SK-N-SH treated with all-trans-retinoic acid at 6 μM for 48 hours (cell line): ENCODE results near the gene SCAF11.

Source experiments
- ATAC-seq: fragments of 200-7000 bp; cut with Tn5 transposase; 3 replicates; pipeline ENCODE4 v1.9.1; 2020; ENCODE audit warnings: mild to moderate bottlenecking, moderate library complexity
- ARNTL ChIP-seq: fragments of 450-650 bp; formaldehyde crosslinking; IDR thresholded peaks from 2 replicates; pipeline ENCODE4 v1.5.0; 2020; ENCODE audit warnings: low read depth, mild to moderate bottlenecking, moderate library complexity, borderline replicate concordance
- BACH2 ChIP-seq: fragments of 250-450 bp; sonication (Bioruptor Pico); IDR thresholded peaks from 2 replicates; pipeline ENCODE4 v1.9.0; 2021; ENCODE audit warnings: mild to moderate bottlenecking, borderline replicate concordance
- CREB5 ChIP-seq: fragments of 250-450 bp; sonication (Bioruptor Pico); IDR thresholded peaks from 2 replicates; pipeline ENCODE4 v1.5.1; 2020; ENCODE audit warnings: low read depth, mild to moderate bottlenecking, moderate library complexity
- CSDC2 ChIP-seq: fragments of 250-450 bp; sonication (Bioruptor Pico); IDR thresholded peaks from 2 replicates; pipeline ENCODE4 v1.5.0; 2020; ENCODE audit warnings: mild to moderate bottlenecking, moderate library complexity
- ESRRG ChIP-seq: fragments of 250-450 bp; sonication (Bioruptor Pico); IDR thresholded peaks from 2 replicates; pipeline ENCODE4 v1.6.1; 2021; ENCODE audit warnings: mild to moderate bottlenecking
- GLIS3 ChIP-seq: fragments of 250-450 bp; sonication (Bioruptor Pico); IDR thresholded peaks from 2 replicates; pipeline ENCODE4 v1.5.0; 2020; ENCODE audit warnings: mild to moderate bottlenecking, moderate library complexity
- ISL1 ChIP-seq: fragments of 250-450 bp; sonication (Bioruptor Pico); IDR thresholded peaks from 2 replicates; pipeline ENCODE4 v2.1.2; 2022; ENCODE audit warnings: mild to moderate bottlenecking, moderate library complexity
- OSR1 ChIP-seq: fragments of 250-450 bp; sonication (Bioruptor Pico); IDR thresholded peaks from 2 replicates; pipeline ENCODE4 v1.8.0; 2022; ENCODE audit warnings: moderate library complexity, mild to moderate bottlenecking, inconsistent platforms
- PPARA ChIP-seq: fragments of 250-450 bp; sonication (Bioruptor Pico); IDR thresholded peaks from 2 replicates; pipeline ENCODE4 v1.5.0; 2020; ENCODE audit warnings: mild to moderate bottlenecking, borderline replicate concordance
- RARB ChIP-seq: fragments of 250-450 bp; sonication (Bioruptor Pico); IDR thresholded peaks from 2 replicates; pipeline ENCODE4 v1.8.0; 2021; ENCODE audit warnings: mild to moderate bottlenecking, moderate library complexity
- SNAI2 ChIP-seq: fragments of 250-450 bp; sonication (Bioruptor Pico); IDR thresholded peaks from 2 replicates; pipeline ENCODE4 v1.5.0; 2020; ENCODE audit warnings: mild to moderate bottlenecking, moderate library complexity
- TCF4 ChIP-seq: fragments of 250-450 bp; sonication (Bioruptor Pico); IDR thresholded peaks from 2 replicates; pipeline ENCODE4 v1.8.0; 2021; ENCODE audit warnings: mild to moderate bottlenecking, moderate library complexity, borderline replicate concordance
- TOX ChIP-seq: fragments of 250-450 bp; sonication (Bioruptor Pico); IDR thresholded peaks from 2 replicates; pipeline ENCODE4 v1.8.0; 2021; ENCODE audit warnings: mild to moderate bottlenecking, moderate library complexity, borderline replicate concordance
- TSHZ2 ChIP-seq: fragments of 250-450 bp; sonication (Bioruptor Pico); IDR thresholded peaks from 2 replicates; pipeline ENCODE4 v1.5.0; 2020; ENCODE audit warnings: mild to moderate bottlenecking, moderate library complexity
- ZC3H10 ChIP-seq: fragments of 250-450 bp; sonication (Bioruptor Pico); IDR thresholded peaks from 2 replicates; pipeline ENCODE4 v1.5.1; 2021; ENCODE audit warnings: mild to moderate bottlenecking, moderate library complexity
- ZFP3 ChIP-seq: fragments of 250-450 bp; sonication (Bioruptor Pico); IDR thresholded peaks from 2 replicates; pipeline ENCODE4 v1.5.0; 2020; ENCODE audit warnings: mild to moderate bottlenecking, moderate library complexity
- ZFP30 ChIP-seq: fragments of 450-650 bp; formaldehyde crosslinking; IDR thresholded peaks from 2 replicates; pipeline ENCODE4 v1.5.0; 2022; ENCODE audit warnings: mild to moderate bottlenecking, moderate library complexity
- ZNF565 ChIP-seq: fragments of 450-650 bp; formaldehyde crosslinking; conservative IDR thresholded peaks from 2 replicates; pipeline ENCODE4 v1.5.0; 2020; ENCODE audit warnings: low read depth, mild to moderate bottlenecking, moderate library complexity
- ZNF70 ChIP-seq: fragments of 450-650 bp; formaldehyde crosslinking; IDR thresholded peaks from 2 replicates; pipeline ENCODE4 v1.5.0; 2020; ENCODE audit warnings: mild to moderate bottlenecking, moderate library complexity
- ZNF8 ChIP-seq: fragments of 450-650 bp; formaldehyde crosslinking; IDR thresholded peaks from 2 replicates; pipeline ENCODE4 v1.5.0; 2020; ENCODE audit warnings: mild to moderate bottlenecking, moderate library complexity
- TF ChIP-seq, protein P1 (sequence below): fragments of 250-450 bp; sonication (Bioruptor Pico); IDR thresholded peaks from 2 replicates; pipeline ENCODE4 v1.8.0; 2020; ENCODE audit warnings: mild to moderate bottlenecking, moderate library complexity, borderline replicate concordance
- TF ChIP-seq, protein P2 (sequence below): fragments of 250-450 bp; sonication (Bioruptor Pico); IDR thresholded peaks from 2 replicates; pipeline ENCODE4 v1.5.1; 2021; ENCODE audit warnings: mild to moderate bottlenecking, moderate library complexity

Gene SCAF11

GRCh38 chr12:45915405-45915804 is 75.0 kb downstream of the SCAF11 start:
- TF ChIP-seq SNAI2 = no peak
- TF ChIP-seq CSDC2 (CRISPR knock-in tag) = no peak
- TF ChIP-seq ARNTL (CRISPR knock-in tag) = no peak
- no peak for TF ChIP-seq GLIS3 (CRISPR knock-in tag)
- no peak for TF ChIP-seq ZFP30 (CRISPR knock-in tag)
- no peak for TF ChIP-seq ISL1 (CRISPR knock-in tag)
- no peak for TF ChIP-seq PPARA (CRISPR knock-in tag)
- no peak for TF ChIP-seq TCF4 (CRISPR knock-in tag)
- TF ChIP-seq, protein P1, sequence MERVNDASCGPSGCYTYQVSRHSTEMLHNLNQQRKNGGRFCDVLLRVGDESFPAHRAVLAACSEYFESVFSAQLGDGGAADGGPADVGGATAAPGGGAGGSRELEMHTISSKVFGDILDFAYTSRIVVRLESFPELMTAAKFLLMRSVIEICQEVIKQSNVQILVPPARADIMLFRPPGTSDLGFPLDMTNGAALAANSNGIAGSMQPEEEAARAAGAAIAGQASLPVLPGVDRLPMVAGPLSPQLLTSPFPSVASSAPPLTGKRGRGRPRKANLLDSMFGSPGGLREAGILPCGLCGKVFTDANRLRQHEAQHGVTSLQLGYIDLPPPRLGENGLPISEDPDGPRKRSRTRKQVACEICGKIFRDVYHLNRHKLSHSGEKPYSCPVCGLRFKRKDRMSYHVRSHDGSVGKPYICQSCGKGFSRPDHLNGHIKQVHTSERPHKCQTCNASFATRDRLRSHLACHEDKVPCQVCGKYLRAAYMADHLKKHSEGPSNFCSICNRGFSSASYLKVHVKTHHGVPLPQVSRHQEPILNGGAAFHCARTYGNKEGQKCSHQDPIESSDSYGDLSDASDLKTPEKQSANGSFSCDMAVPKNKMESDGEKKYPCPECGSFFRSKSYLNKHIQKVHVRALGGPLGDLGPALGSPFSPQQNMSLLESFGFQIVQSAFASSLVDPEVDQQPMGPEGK (CRISPR knock-in tag) = no peak
- TF ChIP-seq ZNF70 (CRISPR knock-in tag) = no peak
- no peak for TF ChIP-seq ZNF8 (CRISPR knock-in tag)
- TF ChIP-seq, protein P2, sequence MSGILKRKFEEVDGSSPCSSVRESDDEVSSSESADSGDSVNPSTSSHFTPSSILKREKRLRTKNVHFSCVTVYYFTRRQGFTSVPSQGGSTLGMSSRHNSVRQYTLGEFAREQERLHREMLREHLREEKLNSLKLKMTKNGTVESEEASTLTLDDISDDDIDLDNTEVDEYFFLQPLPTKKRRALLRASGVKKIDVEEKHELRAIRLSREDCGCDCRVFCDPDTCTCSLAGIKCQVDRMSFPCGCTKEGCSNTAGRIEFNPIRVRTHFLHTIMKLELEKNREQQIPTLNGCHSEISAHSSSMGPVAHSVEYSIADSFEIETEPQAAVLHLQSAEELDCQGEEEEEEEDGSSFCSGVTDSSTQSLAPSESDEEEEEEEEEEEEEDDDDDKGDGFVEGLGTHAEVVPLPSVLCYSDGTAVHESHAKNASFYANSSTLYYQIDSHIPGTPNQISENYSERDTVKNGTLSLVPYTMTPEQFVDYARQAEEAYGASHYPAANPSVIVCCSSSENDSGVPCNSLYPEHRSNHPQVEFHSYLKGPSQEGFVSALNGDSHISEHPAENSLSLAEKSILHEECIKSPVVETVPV (CRISPR knock-in tag) = no peak
- no peak for TF ChIP-seq CREB5
- no peak for TF ChIP-seq ZC3H10
- no peak for TF ChIP-seq TSHZ2 (CRISPR knock-in tag)
- no peak for TF ChIP-seq ESRRG (CRISPR knock-in tag)
- no peak for TF ChIP-seq BACH2
- ATAC-seq = no peak

- TF ChIP-seq PPARA (CRISPR knock-in tag) = no peak
- no peak for TF ChIP-seq TOX (CRISPR knock-in tag)
- no peak for TF ChIP-seq ESRRG (CRISPR knock-in tag)
- no peak for TF ChIP-seq GLIS3 (CRISPR knock-in tag)
- no peak for TF ChIP-seq ZNF70 (CRISPR knock-in tag)
- no peak for TF ChIP-seq SNAI2
- no peak for TF ChIP-seq OSR1 (CRISPR knock-in tag)
- no peak for TF ChIP-seq ZFP3 (CRISPR knock-in tag)
- TF ChIP-seq ZFP30 (CRISPR knock-in tag) = no peak
- no peak for TF ChIP-seq ZC3H10
- TF ChIP-seq RARB (CRISPR knock-in tag) = no peak
- TF ChIP-seq CSDC2 (CRISPR knock-in tag) = no peak
- TF ChIP-seq TSHZ2 (CRISPR knock-in tag) = no peak
- no peak for TF ChIP-seq ZNF565 (CRISPR knock-in tag)
- TF ChIP-seq, protein P1 (CRISPR knock-in tag) = no peak
- TF ChIP-seq TCF4 (CRISPR knock-in tag) = no peak
- peak; percentile 78 for ATAC-seq
Measured at GRCh38 chr12:45914090-45914489, 76.3 kb downstream of the SCAF11 start.
